GM20000 (cell line): ENCODE data around the gene CFAP58.

Source experiments
- DNase-seq: peaks from one replicate; pipeline ENCODE4 v3.0.0; 2012; ENCODE audit warnings: low spot score
- CTCF ChIP-seq: IDR thresholded peaks from 2 replicates; pipeline ENCODE4 v1.5.1; 2012; ENCODE audit warnings: mild to moderate bottlenecking, control low read depth; ENCODE audit errors: extremely low read depth, missing control alignments

CFAP58 gene

DNA sequence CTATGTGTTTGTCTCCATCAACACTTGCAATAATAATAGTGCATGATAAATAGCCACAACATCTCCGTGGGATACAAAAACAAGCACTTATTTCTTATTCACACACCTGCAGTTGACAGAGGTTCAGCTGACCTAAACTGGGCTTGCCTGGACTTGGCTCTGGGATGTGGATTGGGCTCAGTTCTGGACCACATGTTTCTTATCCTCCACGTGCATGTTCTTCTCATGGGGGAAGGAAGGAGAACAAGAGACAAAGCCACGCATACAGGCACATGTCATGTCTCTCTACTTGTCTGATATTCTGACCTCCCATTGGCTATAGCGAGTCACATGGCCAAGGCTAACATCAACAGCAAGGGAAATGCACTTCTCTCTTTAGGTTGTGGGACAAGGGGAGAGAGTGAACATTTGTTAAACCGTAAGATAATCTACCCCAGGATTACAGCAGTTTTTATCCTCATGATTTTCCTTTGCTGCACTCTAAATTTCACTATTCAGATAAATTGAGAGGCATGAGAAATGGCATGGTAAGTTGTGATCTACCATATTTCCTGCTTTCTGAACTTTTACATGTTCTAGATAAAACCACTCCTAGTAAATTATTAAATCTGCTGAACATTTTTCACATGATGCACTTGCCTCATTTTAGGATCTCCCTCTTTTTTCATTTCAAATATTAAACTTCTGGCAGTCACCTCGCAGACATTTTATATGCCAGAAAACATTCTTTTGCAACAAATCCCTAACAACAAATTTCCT, 33.7 kb downstream of the CFAP58 start:
- TF ChIP-seq CTCF = no peak
- DNase-seq = no peak

GRCh38 chr10:104388830-104389229, 35.2 kb downstream of the CFAP58 start:
- no peak for DNase-seq
- no peak for TF ChIP-seq CTCF

DNA sequence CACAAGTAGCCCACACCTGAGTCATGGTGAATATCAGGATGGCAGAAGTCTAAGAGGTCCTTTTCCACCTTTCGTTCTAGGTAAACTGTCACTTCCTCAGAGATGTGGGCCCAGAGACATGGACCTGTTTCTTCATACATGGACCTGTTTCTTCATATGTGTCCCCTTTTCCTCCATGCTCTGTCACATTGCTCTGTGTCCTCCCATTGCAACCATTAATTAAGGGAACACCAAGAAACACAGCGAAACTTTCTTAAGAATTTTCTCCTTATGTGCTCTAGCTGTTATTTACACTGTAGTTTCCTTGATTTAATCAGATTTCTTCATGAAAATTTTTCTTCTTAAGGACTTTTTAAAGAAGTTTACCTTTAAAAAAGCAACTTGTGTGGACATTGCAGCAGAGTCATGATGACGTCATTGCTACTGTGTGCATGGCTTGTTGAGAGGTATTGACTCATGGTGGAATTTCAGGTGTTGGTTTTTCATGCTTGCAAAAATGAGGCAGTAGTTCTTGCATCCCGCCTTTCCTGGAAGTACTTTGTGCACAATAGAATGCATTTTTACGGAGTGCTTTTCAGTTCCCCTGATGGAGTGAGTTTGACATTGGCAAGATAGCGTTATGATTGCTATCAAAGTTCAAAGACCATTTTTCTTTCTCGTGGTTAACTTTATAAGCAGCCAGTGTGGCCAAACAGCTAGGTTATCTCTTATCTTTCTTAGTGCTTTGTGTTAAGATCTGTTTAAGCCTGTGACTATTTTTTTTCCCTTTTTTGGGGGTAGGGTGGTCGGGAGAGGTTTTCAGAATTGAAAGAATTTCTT, 37.7 kb downstream of the CFAP58 start:
- DNase-seq = no peak
- TF ChIP-seq CTCF = no peak

DNA sequence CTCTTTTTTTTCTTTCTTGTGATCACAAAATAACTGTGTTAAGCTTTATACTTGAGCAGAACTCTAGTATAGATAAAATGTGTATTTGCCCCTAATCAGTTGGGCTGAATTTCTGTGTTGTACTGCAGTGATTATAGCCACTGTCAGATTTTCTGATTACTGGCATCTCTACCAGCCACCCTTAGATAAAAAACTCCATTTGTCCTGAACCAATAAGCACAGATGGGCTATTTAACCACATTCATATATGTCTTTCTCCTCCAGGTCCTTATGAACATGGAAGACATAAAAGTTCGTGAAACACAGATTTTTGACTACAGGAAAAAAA, 38.3 kb downstream of the CFAP58 start:
- no peak for DNase-seq
- no peak for TF ChIP-seq CTCF

DNA sequence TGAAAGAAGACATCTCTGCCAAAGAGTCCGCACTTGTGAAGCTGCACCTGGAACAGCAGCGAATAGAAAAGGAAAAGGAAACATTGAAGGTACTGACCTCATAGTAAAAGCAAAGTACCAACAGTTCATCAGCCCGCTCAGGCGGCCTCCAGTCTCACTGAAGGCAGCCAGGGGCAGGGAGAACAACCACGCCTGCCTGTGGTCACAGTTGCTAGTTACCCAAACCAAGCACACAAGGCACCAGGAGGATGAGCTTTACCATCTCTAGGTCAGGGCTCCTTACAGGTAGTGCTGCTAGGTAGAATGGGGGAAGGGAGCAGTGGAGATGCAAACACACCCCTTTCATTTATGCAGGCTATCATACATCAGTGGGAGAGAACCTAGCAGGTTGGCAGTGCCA, 39.8 kb downstream of the CFAP58 start:
- TF ChIP-seq CTCF = no peak
- no peak for DNase-seq

DNA sequence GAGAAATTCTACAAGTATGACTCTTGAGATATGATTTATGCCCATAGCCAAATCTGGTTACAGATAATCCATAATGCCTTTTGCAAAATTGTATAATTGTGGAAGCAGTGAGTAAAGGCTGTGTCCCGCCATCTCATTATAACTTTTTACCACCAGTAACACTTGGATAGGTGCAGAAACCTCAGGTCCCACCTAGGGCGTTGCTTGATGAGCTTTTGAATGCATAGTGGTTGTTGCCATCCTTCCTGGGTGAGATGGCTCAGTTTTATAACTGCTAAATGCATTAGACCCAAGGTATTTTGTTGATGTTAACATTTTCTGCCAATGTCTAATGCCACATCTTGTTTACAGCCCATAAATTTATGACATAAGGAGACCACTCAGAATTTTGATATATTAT, 42.9 kb downstream of the CFAP58 start:
- no peak for TF ChIP-seq CTCF
- no peak for DNase-seq

DNA sequence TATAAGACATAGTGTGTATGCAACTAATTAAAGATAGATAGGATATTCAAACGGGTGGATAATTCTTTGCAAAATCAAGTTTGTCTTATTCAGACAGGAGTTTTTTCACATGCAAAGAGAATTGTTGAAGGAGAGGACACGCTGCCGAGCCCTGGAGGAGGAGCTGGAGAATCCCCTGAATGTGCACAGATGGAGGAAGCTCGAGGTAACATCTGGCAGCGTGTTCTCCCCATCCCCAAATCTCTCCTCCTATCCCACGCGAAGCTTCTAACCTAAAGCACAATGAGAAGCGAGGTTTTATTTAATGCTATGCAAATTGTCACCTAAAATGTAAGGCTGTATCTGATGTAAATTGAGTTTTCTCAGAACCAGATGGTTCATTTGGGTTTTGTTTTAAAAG, 50.0 kb downstream of the CFAP58 start:
- no peak for TF ChIP-seq CTCF
- no peak for DNase-seq
